Activated CD4-positive, alpha-beta T cell treated with anti-CD3 and anti-CD28 coated beads for 36 hours (primary cell): ENCODE measurements around the gene ZBTB14. TPM values are rescaled to one million over a fixed set of nuclear protein-coding genes. Genes with fewer than 3 reads are reported as not detected.

Source experiments
- ATAC-seq: fragments of 200-7000 bp; cut with Tn5 transposase; one replicate; pipeline ENCODE4 v1.10.0; 2021; ENCODE audit warnings: mild to moderate bottlenecking, moderate library complexity
- CTCF ChIA-PET: fragments of 350-600 bp; sonication (Branson Sonifier 250); formaldehyde crosslinking; loops from one replicate; lab custom pipeline; 2021; ENCODE audit warnings: antibody characterized with exemption; lab: Charles Lee
- POLR2A ChIA-PET: fragments of 350-600 bp; sonication (Branson Sonifier 250); formaldehyde crosslinking; loops from one replicate; lab custom pipeline; 2021; ENCODE audit warnings: antibody characterized with exemption, inconsistent platforms; lab: Charles Lee
- DNase-seq: peaks from one replicate; pipeline ENCODE4 v3.0.0-alpha.2; 2020
- H3K27ac Mint-ChIP-seq: one replicate; pipeline ENCODE4 v1.8.0; 2021; ENCODE audit warnings: mixed read lengths
- H3K27me3 Mint-ChIP-seq: one replicate; pipeline ENCODE4 v1.8.0; 2021; ENCODE audit warnings: mixed read lengths
- H3K36me3 Mint-ChIP-seq: one replicate; pipeline ENCODE4 v1.8.0; 2021; ENCODE audit warnings: low read depth, mixed read lengths
- H3K4me1 Mint-ChIP-seq: one replicate; pipeline ENCODE4 v1.8.0; 2021; ENCODE audit warnings: mixed read lengths
- H3K4me3 Mint-ChIP-seq: one replicate; pipeline ENCODE4 v1.8.0; 2021; ENCODE audit warnings: mild to moderate bottlenecking, moderate library complexity, mixed read lengths
- H3K9me3 Mint-ChIP-seq: one replicate; pipeline ENCODE4 v1.8.0; 2021; ENCODE audit warnings: low read depth, mixed read lengths
- intact Hi-C, 2 experiments: fragments of 100-400 bp; cut with DNase I in 1 of 2; cut with micrococcal nuclease in 1 of 2; formaldehyde crosslinking; loops; one replicate each; pipeline versions ENCODE4 v1.14.2 to v1.15.1; 2022 to 2024; cut with DNase I, micrococcal nuclease
- total RNA-seq, 2 experiments: library from RNA; stranded (reverse); gene quantifications; one replicate each; pipeline ENCODE4 v1.2.3, GENCODE V29; 2021

ZBTB14 gene
- total RNA-seq, 2 experiments from 2014 or later: 20.9 to 23.4 TPM

- intact Hi-C loops: no loop called here
- ChIA-PET POLR2A (no interaction called here), CTCF (interaction anchor here (1.3 kb wide), 1 partner anchor 9 kb away, joined by 3 read pairs; no protein-coding TSS in a partner anchor)
- ATAC-seq: no peak
- peaks cover 14% of the 10 kb centered on the region for H3K4me1 Mint-ChIP-seq
- no peak overlapping the region for H3K27ac Mint-ChIP-seq
- no peak for DNase-seq
- H3K4me3 Mint-ChIP-seq: no peak overlapping the region
- H3K27me3 Mint-ChIP-seq: no peaks in the 10 kb centered on the region
- peaks cover 1% of the 10 kb centered on the region for H3K9me3 Mint-ChIP-seq
- H3K36me3 Mint-ChIP-seq: peaks cover 40% of the 10 kb centered on the region
These were observed 50.6 kb downstream of the ZBTB14 start for GRCh38 chr18:5244941-5245340.

- Mint-ChIP-seq H3K27ac (peak overlapping the region; percentile 67), H3K4me1 (peaks cover 34% of the 10 kb centered on the region), H3K4me3 (peak overlapping the region; percentile 93), H3K9me3 (peaks cover 2% of the 10 kb centered on the region), H3K36me3 (peaks cover 51% of the 10 kb centered on the region), H3K27me3 (no peaks in the 10 kb centered on the region)
- no peak for ATAC-seq
- DNase-seq: no peak
- ChIA-PET CTCF (no interaction called here), POLR2A (no interaction called here)
- intact Hi-C loops: loop anchor here (5.0 kb wide), 3 partner anchors 73 to 82 kb away; no protein-coding TSS in a partner anchor
These were observed 56.1 kb downstream of the ZBTB14 start for GRCh38 chr18:5239447-5239846.

Other genes starting within 250 kb of the ZBTB14 start
- not detected for gene AKAIN1, start 98.5 kb downstream of the ZBTB14 start, total RNA-seq
- 10 to 100 TPM; 10.4 to 13.4 TPM for gene EPB41L3, start 248.3 kb upstream of the ZBTB14 start, total RNA-seq